Endothelial cell of umbilical vein (primary cell): ENCODE data around the gene DENND1B. TPM values are rescaled to one million over a fixed set of nuclear protein-coding genes. Genes with fewer than 3 reads are reported as not detected.

Experiments used
- BruUV-seq: library from RNA; stranded (reverse); fragments of 400-500 nt; replicated peaks from 2 replicates; lab custom pipeline; 2021; lab: Mats Ljungman, UMichigan
- CTCF ChIA-PET: fragments of 300-600, 350-600 bp; sonication (Branson Sonifier 250); formaldehyde crosslinking; loops from one replicate; lab custom pipeline; 2021; ENCODE audit warnings: antibody characterized with exemption, inconsistent platforms; lab: Charles Lee
- POLR2A ChIA-PET: fragments of 300-600, 350-600 bp; sonication (Branson Sonifier 250); formaldehyde crosslinking; loops from one replicate; lab custom pipeline; 2021; ENCODE audit warnings: antibody characterized with exemption, inconsistent platforms; lab: Charles Lee
- DNase-seq: peaks from one replicate; pipeline ENCODE4 v3.0.0-alpha.2; 2011; ENCODE audit warnings: low read depth, low spot score
- FAIRE-seq: peaks from 2 replicates; lab custom pipeline; 2011; peaks lifted over from hg19 to GRCh38; lab: Jason Lieb, UNC
- H2AFZ ChIP-seq: 2 replicates; pipeline ENCODE4 v1.6.0; 2012; ENCODE audit warnings: low read depth, low read length, control low read depth, inconsistent platforms
- H3K27ac ChIP-seq: 2 replicates; pipeline ENCODE4 v1.5.1; 2011; ENCODE audit warnings: low read depth, mild to moderate bottlenecking, control low read depth, low read length, moderate library complexity; ENCODE audit not compliant: insufficient read depth
- H3K27me3 ChIP-seq, 2 experiments: 2 replicates each; pipeline versions ENCODE4 v1.6.0 to v1.6.1; 2011; ENCODE audit warnings: low read length in 2 of 2, mixed read lengths in 1 of 2; ENCODE audit not compliant: control insufficient read depth in 2 of 2, insufficient read depth in 2 of 2
- H3K36me3 ChIP-seq, 2 experiments: 2 replicates in 1 of 2; 3 replicates in 1 of 2; pipeline ENCODE4 v1.5.1; 2011; ENCODE audit warnings: low read length in 2 of 2, mild to moderate bottlenecking in 1 of 2, moderate library complexity in 1 of 2; ENCODE audit not compliant: control insufficient read depth in 2 of 2, insufficient read depth in 2 of 2; ENCODE audit errors: extremely low read depth in 1 of 2
- H3K4me1 ChIP-seq: 3 replicates; pipeline ENCODE4 v1.5.1; 2011; ENCODE audit warnings: mild to moderate bottlenecking, low read length; ENCODE audit not compliant: control insufficient read depth, insufficient read depth; ENCODE audit errors: extremely low read depth
- H3K4me2 ChIP-seq: 2 replicates; pipeline ENCODE4 v1.6.1; 2011; ENCODE audit warnings: low read length, control low read depth, mixed read lengths; ENCODE audit not compliant: insufficient read depth
- H3K4me3 ChIP-seq, 3 experiments: fragments of 200-600 bp in 1 of 3; sonication (generic), shearing (Covaris generic) in 1 of 3; replicated peaks in 1 of 3; 2 replicates each; pipeline ENCODE4 v1.5.1; 2011 to 2016; ENCODE audit warnings: control low read depth in 3 of 3, low read length in 3 of 3, mild to moderate bottlenecking in 2 of 3, inconsistent platforms in 1 of 3, low read depth in 1 of 3, moderate library complexity in 1 of 3; ENCODE audit not compliant: insufficient read depth in 1 of 3
- H3K79me2 ChIP-seq: 2 replicates; pipeline ENCODE4 v1.6.0; 2012; ENCODE audit warnings: low read length, inconsistent platforms; ENCODE audit not compliant: control insufficient read depth, insufficient read depth
- H3K9ac ChIP-seq: replicated peaks from 2 replicates; pipeline ENCODE3; 2011; ENCODE audit warnings: low read length, control low read depth; ENCODE audit not compliant: insufficient read depth; ENCODE audit errors: extremely low read depth
- H3K9me1 ChIP-seq: replicated peaks from 3 replicates; pipeline ENCODE4 v1.6.0; 2011; ENCODE audit warnings: mild to moderate bottlenecking, low read length; ENCODE audit not compliant: control insufficient read depth, insufficient read depth; ENCODE audit errors: extremely low read depth
- H3K9me3 ChIP-seq: replicated peaks from 2 replicates; pipeline ENCODE4 v1.5.1; 2012; ENCODE audit warnings: low read length, inconsistent platforms; ENCODE audit not compliant: control insufficient read depth, insufficient read depth
- H4K20me1 ChIP-seq: replicated peaks from 2 replicates; pipeline ENCODE3; 2011; ENCODE audit warnings: mild to moderate bottlenecking, low read length; ENCODE audit not compliant: control insufficient read depth, insufficient read depth; ENCODE audit errors: extremely low read depth
- EZH2 ChIP-seq: IDR thresholded peaks from 2 replicates; pipeline ENCODE4 v1.6.1; 2012; ENCODE audit warnings: borderline replicate concordance, low read depth, mild to moderate bottlenecking, moderate library complexity, low read length, inconsistent platforms; ENCODE audit not compliant: severe bottlenecking
- FOS ChIP-seq: IDR thresholded peaks from 2 replicates; pipeline ENCODE4 v1.6.1; 2011; ENCODE audit warnings: mild to moderate bottlenecking, low read length, moderate library complexity, borderline replicate concordance; ENCODE audit not compliant: insufficient read depth
- GATA2 ChIP-seq: IDR thresholded peaks from 2 replicates; pipeline ENCODE4 v1.7.0; 2011; ENCODE audit warnings: low read depth, mild to moderate bottlenecking, moderate library complexity, mixed read lengths, low read length; ENCODE audit not compliant: insufficient read length, insufficient read depth
- JUN ChIP-seq: IDR thresholded peaks from 2 replicates; pipeline ENCODE4 v1.6.1; 2011; ENCODE audit warnings: borderline replicate concordance, low read depth; ENCODE audit not compliant: insufficient read length, insufficient read depth
- MYC ChIP-seq: IDR thresholded peaks from one replicate; pipeline ENCODE4 v1.6.1; 2011; ENCODE audit warnings: mild to moderate bottlenecking, low read depth, low read length
- POLR2A ChIP-seq: IDR thresholded peaks from 2 replicates; pipeline ENCODE4 v1.6.1; 2012; ENCODE audit warnings: low read depth, mild to moderate bottlenecking, control low read depth, low read length
- POLR2AphosphoS5 ChIP-seq: IDR thresholded peaks from 2 replicates; pipeline ENCODE4 v1.6.1; 2012; ENCODE audit warnings: low read depth, mild to moderate bottlenecking, control low read depth, low read length, moderate library complexity; ENCODE audit not compliant: insufficient read depth
- dilution Hi-C: fragments of 300-500 bp; cut with MboI; formaldehyde crosslinking; loops from one replicate; pipeline ENCODE4 v1.15.0; 2019; ENCODE audit warnings: low sequenced_read_pairs; ENCODE audit not compliant: extremely low pct_ligation_motif_present
- intact Hi-C: fragments of 100-400 bp; cut with micrococcal nuclease; formaldehyde crosslinking; loops from one replicate; pipeline ENCODE4 v1.10.0; 2022
- polyA plus RNA-seq, 4 experiments: library from polyadenylated mRNA; depleted of rRNA in 3 of 4; stranded (reverse) in 3 of 4; unstranded in 1 of 4; fragments of >200 nt; gene quantifications; 2 replicates each; pipeline versions ENCODE4 v1.2.1 to v1.2.3, GENCODE V29; 2011 to 2012; ENCODE audit warnings: missing spikeins in 1 of 4
- total RNA-seq: library from RNA; stranded (reverse); gene quantifications from 2 replicates; pipeline ENCODE4 v1.2.3, GENCODE V29; 2021
- TF ChIP-seq, protein P1 (sequence below): IDR thresholded peaks from 2 replicates; pipeline ENCODE4 v1.6.1; 2011; ENCODE audit not compliant: insufficient read depth, insufficient read length
- TF ChIP-seq, protein P2 (sequence below), 2 donors: IDR thresholded peaks; 1 replicate in 1 of 2; 2 replicates in 1 of 2; pipeline ENCODE4 v1.5.1; 2011; ENCODE audit warnings: low read length in 2 of 2, mild to moderate bottlenecking in 2 of 2, moderate library complexity in 2 of 2, control low read depth in 1 of 2, inconsistent platforms in 1 of 2, low read depth in 1 of 2; ENCODE audit not compliant: insufficient read depth in 1 of 2; ENCODE audit errors: extremely low read depth in 1 of 2

DENND1B gene
- total and polyA plus RNA-seq, 2 donors (not counting 3 experiments of a cell fraction or from before 2014, with no cell fraction given): 0.97 to 3.3 TPM

- Histone ChIP-seq H3K4me1 (no peaks in the 10 kb centered on the region), H2AFZ (no peak overlapping the region), H3K27ac (no peak overlapping the region), H3K4me3 (no peak overlapping the region), H3K79me2 (no peaks in the 10 kb centered on the region), H4K20me1 (no peaks in the 10 kb centered on the region), H3K36me3 (no peaks in the 10 kb centered on the region), H3K9me1 (no peaks in the 10 kb centered on the region), H3K9ac (no peak overlapping the region), H3K4me2 (no peak overlapping the region), H3K9me3 (no peaks in the 10 kb centered on the region), H3K27me3 (no peaks in the 10 kb centered on the region)
- TF ChIP-seq, protein P1, sequence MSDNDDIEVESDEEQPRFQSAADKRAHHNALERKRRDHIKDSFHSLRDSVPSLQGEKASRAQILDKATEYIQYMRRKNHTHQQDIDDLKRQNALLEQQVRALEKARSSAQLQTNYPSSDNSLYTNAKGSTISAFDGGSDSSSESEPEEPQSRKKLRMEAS: no peak
- TF ChIP-seq EZH2: no peak
- no peak for TF ChIP-seq FOS
- CTCF ChIA-PET: no interaction called here
- intact Hi-C loops: no loop called here
- POLR2A ChIA-PET: no interaction called here
- DNase-seq: no peak
- no TSS peak for BruUV-seq
- dilution Hi-C loops: no loop called here
- FAIRE-seq: no peak
These were observed 12.6 kb upstream of the DENND1B start for GRCh38 chr1:197787623-197788536.

DNA sequence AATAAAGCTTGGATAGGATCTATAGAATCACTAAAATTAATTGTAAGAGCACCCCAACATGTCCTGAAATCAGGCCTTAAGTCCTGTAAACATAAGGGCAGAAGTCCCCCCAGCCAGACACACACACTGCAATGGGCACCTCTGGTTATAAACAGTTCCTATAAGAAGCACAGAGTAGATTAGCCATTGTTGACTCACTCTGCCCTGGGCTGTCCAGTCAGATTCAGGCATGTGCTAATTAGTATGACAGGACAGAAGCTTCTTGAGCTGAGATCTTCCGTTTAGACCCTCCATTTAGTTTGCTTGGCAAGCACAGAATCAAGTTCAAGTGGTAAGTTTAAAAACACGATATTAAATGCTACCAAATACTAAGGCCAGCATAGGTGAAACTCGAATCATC, 11.8 kb upstream of the DENND1B start:
- no peak for FAIRE-seq
- H3K9me3 ChIP-seq: no peaks in the 10 kb centered on the region
- no peak overlapping the region for H2AFZ ChIP-seq
- H3K4me3 ChIP-seq: no peak overlapping the region
- H3K4me2 ChIP-seq: no peak overlapping the region
- no peaks in the 10 kb centered on the region for H3K4me1 ChIP-seq
- DNase-seq: no peak
- H4K20me1 ChIP-seq: no peaks in the 10 kb centered on the region
- dilution Hi-C loops: no loop called here
- no peak overlapping the region for H3K9ac ChIP-seq
- H3K36me3 ChIP-seq: no peaks in the 10 kb centered on the region
- H3K9me1 ChIP-seq: no peaks in the 10 kb centered on the region
- H3K79me2 ChIP-seq: no peaks in the 10 kb centered on the region
- BruUV-seq: no TSS peak
- no peaks in the 10 kb centered on the region for H3K27me3 ChIP-seq
- POLR2A ChIA-PET: no interaction called here
- H3K27ac ChIP-seq: no peak overlapping the region
- TF ChIP-seq POLR2AphosphoS5 (no peak), MYC (no peak), POLR2A (no peak), GATA2 (no peak), FOS (no peak), JUN (no peak), EZH2 (no peak)
- TF ChIP-seq, protein P1: no peak
- TF ChIP-seq, protein P2, sequence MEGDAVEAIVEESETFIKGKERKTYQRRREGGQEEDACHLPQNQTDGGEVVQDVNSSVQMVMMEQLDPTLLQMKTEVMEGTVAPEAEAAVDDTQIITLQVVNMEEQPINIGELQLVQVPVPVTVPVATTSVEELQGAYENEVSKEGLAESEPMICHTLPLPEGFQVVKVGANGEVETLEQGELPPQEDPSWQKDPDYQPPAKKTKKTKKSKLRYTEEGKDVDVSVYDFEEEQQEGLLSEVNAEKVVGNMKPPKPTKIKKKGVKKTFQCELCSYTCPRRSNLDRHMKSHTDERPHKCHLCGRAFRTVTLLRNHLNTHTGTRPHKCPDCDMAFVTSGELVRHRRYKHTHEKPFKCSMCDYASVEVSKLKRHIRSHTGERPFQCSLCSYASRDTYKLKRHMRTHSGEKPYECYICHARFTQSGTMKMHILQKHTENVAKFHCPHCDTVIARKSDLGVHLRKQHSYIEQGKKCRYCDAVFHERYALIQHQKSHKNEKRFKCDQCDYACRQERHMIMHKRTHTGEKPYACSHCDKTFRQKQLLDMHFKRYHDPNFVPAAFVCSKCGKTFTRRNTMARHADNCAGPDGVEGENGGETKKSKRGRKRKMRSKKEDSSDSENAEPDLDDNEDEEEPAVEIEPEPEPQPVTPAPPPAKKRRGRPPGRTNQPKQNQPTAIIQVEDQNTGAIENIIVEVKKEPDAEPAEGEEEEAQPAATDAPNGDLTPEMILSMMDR (IDR thresholded peaks at IDR 0.05; ENCODE audit: extremely low read depth in 1 of 2, insufficient read depth in 1 of 2, low read depth in 1 of 2, low read length in 2 of 2): no peak
- intact Hi-C loops: no loop called here
- CTCF ChIA-PET: no interaction called here
